HPDE6-E6E7 (cell line): ENCODE results near the gene ASTN2.

ENCODE experiments used
- DNase-seq: peaks from one replicate; pipeline ENCODE4 v3.0.0; 2011; ENCODE audit warnings: missing footprints; ENCODE audit errors: extremely low spot score

Gene ASTN2

DNA sequence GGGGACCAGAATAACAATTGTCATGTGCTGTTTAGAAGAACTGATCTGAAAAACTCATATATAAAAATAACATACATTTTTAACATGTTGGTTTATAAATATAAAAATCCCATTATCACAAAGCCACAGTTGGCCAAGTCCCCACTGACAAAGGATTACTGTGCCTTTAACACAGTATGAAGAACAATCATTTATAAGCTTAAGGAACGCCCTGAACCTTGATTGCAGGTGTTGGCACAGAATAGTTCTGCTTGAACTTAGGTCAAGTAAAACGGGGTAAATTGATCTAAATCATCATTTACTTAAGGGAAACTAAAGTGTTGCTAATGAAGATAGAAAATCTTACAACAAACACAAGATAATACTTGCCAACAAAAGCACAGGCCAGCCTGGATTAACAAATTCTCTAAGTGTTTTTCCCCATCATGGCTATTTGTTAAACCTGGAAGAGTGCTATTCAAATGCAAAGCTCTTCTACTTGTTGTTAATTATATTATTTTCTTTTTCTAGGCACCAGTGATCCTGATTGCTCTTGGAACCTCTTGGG lies 46.1 kb downstream of the ASTN2 start:
- DNase-seq: no peak

DNA sequence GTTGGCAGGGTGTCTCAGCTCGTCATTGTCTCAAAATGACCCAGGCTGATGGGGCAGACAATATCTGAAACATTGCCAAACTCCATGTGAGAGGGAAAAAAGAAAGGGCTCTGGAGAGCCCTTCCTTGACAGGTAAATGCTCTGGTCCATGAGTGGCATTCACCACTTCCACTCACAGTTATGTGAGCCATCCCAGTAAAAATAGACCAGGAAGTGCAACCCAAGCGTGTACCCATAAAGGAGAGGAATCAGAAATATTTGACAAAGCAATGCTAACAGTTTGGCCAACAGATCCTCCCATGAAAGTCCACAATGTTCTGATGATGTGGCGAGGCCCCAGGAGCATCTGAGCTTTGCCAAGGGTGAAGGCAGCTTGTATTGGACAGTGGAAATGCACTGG lies 49.4 kb downstream of the ASTN2 start:
- no peak for DNase-seq

DNA sequence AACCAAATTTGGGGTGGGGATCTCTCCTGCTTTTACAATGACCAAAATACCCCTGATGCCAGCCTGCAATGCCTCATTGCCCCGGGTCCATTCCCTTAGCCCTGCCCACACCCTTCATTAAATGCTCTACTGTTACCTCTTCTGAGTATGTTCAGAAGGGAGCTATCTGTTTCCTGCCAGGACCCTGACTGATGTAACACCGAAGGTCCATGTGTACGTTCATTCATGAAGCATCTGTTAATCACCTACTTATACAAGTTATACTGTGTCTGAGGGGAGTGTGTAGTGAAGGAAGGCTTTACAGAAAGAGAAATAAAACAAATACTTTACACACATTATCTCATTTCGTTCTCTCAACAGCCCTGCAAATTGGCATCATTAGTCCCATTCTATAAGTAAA lies 51.9 kb downstream of the ASTN2 start:
- no peak for DNase-seq

DNA sequence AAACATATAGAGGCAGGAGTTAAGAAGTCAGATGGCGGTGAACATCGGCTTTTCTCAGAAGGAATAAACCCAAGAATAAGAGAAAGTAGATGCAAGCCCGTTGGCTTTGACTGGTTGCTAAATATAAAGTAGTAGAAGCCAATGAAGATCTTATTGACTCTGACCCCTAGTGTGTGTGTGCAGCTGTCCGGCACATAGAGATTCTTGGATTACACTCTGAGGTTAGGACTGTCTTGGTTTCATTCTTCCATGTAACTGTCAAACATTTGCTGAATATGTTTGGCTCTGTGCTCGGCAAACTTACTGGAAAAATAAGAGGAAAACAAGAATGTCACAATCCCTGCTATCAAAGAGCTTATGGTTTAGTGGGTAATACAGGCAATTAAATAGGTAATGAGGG lies 54.9 kb downstream of the ASTN2 start:
- no peak for DNase-seq

DNA sequence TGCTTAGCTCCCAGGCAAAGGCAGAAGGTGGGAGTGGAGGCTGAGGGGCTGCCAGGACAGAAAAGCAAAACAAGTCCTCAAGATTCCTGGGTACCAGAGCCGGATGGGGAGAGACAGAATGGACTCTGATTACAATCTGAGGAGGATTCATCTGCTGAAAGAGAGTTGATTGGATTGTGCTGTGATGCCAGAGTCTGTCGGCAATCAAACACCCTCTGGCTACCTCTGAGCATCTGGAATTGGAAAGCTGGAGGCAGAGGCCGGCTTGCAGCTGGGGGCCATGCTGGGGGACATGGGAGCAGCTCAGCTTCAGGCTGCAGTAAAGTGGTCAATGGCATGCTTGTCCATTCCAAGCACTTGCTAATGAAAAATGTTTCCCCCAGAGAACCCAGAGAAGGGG lies 59.3 kb downstream of the ASTN2 start:
- DNase-seq: no peak

DNA sequence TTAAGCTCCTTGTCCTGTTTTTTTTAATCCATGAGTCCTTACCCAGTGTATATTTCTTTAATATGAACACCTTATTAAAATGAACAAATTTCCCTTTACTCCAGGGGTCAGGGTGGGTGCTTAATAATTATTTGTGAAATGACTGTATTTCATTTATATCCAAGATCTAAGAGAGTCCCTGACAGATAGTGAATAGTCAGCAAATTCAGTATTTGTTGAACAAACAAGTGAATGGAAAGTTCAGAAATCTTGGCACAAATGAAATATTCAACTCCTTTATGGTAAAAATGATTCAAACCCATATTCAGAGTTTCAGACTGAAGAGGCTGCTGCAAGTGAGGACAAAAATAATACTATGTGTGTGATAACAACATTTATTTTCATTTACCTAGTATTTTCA lies 59.9 kb downstream of the ASTN2 start:
- DNase-seq: no peak

DNA sequence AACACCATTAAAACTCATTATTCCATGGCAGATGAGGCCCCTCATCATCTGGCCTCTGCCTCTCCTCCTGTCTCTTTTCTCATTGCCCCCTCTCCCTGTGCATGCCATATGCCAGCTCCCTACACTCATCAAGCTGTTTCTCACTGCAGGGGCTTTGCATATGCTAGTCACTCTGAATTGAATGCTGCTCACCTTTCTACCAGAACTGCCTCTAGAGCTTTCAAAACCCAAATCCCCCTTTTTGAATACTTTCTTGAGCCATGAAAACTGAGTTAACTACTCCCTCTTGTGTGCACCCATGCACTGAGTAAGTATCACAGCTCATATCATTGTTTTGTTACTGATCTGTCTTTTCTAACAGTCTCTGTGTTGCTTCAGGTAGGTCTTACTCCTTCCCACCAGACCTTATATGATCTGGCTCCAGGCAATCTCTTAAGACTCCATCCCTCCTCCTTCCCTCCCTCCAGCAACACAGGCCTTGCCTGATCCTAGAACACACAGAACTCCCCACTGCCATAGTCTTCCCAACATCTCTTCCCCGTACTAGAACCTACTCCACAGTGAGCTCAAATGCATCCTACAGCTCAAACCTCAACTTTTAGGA lies 60.5 kb downstream of the ASTN2 start:
- no peak for DNase-seq

DNA sequence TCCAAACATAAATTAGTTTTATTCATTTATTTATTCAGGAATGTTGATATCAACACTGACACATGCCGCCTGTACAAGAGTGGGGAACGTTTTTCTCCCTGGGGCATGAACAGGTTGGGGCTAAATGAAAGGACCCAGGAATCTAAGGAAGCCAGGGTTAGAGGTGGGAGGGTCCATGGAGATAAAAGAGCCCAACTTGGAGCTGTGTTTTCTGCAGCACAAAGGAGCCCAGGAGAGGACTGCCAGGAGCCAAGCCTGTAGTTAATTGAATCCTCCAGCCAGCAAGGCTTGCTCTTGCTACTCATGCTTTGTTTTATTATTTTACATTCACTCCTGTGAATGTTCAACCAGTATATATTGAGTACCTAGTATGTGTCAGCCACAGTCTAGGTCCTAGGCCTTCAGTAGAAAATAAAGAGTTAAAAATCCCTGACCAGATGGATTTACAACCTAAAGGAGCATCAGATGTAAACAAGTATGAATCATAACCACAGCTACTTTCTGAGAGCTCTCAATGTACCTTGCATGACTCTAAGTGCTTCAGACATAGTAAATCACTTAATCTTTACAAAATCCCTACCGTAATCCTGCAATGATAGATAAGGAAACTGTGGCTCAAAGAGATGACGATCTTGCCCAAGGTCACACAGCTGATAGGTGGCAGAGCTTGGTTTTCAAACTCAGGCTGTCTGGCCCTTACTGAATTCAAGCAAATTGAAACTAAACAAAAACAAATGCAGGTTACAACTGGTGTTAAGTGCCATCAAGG lies 69.8 kb downstream of the ASTN2 start:
- no peak for DNase-seq

DNA sequence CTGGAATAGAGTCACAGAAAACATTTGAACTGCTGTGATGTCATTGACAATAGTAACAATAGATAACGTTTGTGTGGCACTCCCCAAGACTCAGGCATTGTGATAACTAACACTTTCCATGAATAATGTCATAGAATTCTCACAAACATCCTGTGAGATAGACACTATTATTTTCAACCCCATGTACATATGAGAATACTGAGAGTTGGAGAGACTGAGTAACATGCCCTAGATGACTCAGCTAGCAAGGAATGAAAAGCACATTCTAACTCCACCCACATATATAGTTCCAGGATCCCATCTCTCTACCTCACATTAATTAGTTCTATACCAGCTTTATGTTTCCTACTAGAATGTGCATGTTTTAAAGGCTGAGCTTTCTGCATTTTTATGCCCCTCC lies 71.4 kb downstream of the ASTN2 start:
- no peak for DNase-seq

DNA sequence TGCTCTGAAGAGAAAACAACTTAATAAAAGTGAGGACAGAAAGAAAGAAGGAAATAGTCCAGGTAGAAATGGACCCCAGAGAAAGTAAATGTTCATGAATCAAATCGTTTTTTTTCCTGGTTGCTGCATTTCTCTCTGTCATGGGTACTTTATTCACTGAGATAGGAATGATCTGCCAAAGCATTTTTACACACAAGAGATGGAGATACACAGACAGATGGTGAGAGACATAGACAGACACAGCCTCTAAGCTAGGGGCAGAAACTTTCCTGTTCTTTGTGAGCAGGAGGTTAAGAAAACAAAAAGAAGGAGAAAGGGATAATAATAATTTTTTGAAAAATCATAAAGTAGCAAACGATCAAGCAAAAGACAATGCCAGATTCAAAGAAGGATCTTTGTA lies 73.7 kb downstream of the ASTN2 start:
- DNase-seq: no peak

DNA sequence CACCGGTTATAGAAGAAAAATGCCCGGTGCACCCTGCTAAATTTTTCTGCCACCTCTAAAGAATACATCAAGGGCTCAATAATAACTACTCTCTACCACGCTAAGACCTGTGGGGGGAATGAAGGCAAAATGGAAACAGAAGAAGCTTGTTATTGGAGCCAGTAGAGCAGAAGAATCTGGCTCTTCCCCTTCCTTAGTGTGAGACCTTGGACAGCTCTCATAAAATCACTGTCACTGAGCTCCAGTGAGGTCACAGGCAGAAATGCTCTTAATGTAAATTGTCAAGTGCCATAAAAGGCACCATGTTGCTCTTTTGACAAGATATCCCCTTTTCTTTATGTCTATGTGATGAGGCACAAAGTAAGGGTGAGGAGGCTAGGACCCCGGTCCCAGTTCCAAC lies 74.4 kb downstream of the ASTN2 start:
- no peak for DNase-seq

DNA sequence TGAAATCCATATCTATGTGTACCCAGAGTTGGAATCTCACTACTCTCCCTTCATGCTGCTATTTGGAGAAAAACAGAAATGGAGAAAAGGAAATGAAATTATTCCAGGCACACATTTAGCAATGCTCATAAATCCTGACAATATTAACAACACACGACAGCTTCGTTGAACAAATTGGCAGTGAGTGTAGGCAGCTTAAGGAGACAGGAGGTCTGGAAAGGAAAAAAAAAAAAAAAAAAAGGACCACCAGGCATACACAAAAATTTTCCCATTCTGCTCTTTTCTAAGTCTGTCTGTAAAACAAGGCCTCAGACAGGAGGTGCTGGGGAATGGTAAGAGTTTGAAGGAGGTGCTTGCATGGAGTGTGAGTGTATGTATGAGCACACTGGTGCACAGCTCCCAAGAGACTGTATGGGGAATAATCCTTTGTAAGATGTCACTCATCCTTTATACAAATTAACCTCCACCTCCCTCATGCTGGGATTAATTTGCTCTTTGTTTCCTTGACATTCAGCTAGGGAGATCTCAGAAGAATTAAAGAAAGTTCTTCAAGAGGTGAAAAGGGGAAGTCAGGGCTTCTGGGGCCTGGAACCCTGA lies 78.9 kb downstream of the ASTN2 start:
- DNase-seq: no peak

DNA sequence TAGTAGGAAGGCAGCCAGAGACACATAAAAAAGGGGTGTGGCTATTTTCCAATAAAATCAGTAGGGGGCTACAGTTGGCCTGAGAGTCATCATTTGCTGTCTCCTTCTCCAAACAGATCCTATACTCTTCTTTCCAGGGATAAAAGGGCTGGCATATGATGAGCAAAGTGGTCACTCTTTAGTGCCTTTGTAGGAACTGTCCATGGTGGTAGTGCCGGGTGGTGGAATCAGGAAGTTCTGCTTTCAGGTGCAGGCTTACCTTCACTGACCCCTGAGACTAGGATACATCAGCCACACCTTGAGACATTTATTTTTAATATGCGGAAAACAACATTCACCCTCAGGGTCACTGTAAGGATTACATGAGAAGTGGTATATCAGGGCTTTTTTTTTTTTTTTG lies 80.8 kb downstream of the ASTN2 start:
- DNase-seq: no peak

DNA sequence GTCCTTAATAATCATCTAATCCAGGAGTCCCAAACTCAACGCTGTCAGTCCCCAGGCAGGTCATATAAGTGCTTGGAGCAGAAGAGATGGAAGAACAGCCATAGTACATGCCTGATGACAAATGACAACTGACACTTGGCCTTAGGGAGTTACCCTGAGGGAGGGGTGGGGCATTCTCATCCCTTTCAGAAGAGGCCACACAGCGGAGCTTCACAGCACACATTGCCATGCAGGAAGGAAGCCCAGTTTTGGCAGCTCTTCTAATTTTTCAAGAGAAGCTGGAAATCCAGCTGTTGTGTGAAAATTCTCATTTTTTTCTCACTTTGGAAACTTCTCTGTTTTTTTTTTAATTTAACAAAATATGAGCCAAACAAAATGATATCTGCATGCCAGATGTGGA lies 89.0 kb downstream of the ASTN2 start:
- no peak for DNase-seq

DNA sequence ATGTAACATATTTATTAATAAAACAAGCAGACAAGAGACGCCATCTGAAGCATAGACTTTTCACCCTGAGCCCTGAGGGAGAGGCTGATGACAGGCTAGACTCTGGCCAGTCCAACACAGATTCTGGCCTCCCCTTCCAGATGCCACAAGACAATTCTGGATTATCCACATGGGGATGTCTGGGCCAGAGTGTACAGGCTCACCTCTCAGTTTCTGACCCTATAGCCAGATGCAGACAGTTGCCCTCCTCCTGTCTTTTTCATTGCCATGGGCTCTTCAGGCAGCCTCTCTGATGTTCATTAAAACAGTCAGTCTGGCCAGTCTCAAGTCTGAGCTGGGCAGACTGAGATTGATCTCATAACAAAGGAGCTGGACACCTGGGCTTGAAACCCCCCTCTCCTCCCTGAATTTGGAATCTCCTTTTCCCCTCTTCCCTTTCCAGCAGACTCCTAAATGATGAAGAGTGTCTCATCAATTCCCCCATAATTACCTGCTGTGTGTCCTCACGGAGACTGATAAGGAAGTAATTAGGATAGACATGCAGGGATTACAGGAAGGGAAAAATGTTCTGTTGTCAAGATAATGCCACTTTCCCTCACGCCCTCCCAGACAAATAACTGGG lies 89.6 kb downstream of the ASTN2 start:
- DNase-seq: no peak

DNA sequence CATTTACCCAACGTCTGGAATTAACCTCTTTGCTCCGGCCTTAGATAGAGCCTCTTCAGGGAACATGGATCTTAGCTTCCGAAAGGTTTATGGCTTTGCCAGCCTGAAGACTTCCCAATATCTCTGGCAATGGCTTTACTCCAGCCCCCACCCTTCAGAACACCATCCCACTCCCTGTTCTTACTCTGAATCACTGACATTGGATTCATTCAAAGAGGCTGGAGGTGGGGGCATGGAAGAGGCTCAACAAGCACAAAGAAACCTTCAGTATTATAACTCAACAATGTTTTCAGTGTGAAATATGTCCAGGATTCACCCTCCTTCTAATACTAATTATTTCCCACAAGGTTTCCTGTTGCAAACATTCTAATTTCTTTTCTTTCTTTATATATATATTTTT lies 91.5 kb downstream of the ASTN2 start:
- no peak for DNase-seq

DNA sequence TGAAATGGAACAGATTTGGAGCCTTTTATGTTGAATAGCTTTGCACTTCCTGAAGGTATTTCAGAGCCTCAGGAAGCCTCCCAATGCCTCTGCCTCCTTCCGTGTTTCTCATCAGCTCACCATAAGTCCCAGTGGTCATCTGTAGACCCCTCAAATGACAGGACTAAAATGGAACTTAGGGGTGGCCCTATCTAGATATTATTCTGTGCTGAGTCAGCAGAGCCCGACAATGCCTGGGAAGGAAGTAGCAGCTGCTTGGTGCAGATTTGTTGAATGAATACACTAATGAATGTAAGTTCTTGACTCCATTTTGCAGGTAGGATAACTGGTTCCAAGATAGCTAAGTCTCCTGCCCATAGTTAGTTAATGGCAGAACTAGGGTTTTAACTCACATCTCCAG lies 97.7 kb downstream of the ASTN2 start:
- no peak for DNase-seq

DNA sequence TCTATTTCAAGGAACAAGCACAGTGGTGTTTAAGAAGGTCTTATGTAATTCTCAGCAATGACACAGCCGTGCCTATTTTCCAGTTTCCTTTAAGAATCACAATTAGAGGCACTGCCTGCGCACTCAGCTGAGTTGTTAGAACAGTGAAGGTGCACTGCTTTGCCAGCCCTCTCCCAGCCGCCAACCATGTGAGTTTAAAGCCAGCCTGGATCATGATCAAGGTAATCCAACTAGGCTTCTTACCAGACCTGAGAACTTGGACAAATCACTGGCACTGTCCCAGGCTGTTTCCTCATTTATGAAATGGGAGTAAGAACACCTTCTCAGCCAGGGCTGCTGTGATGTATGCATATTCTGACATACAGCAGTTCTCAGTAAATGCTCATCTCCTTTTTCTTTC lies 99.6 kb downstream of the ASTN2 start:
- no peak for DNase-seq

DNA sequence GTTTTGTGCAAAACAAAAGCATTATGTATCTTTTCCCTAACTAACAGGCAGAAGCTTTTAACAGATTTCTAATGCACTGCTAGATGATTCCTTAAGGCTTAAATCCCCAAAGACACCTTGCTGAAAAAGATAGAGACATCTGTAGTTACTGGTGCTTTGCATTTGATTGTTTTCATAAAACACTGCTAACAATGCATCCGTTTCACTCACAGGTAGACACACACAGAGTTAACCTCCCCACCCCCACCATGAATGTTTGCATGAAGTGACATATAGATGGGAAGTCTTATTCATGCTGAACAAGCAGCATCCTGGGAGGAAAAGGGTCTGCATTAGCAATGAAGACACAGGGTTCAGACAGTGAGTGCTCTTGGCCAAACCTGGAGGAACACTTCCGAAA lies 100.9 kb downstream of the ASTN2 start:
- no peak for DNase-seq

DNA sequence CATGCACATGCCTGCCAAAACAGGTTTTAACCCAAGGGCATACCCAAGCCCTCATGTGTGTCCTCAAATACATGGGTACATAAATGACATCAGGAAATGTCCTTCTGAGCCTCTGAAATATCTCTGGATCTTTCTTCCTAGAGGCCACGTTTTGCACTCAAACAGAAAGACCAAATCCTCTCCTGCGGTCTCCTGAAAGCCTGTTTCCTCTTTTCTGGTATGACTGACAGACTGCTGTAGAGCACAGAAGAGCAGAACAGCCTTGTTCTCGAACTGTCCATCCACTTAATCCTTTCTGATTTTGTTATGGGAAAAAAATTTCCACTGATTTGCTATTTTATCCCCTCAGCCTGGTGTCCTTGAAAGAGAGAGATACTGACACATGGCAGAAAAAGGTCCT lies 107.2 kb downstream of the ASTN2 start:
- DNase-seq: no peak

DNA sequence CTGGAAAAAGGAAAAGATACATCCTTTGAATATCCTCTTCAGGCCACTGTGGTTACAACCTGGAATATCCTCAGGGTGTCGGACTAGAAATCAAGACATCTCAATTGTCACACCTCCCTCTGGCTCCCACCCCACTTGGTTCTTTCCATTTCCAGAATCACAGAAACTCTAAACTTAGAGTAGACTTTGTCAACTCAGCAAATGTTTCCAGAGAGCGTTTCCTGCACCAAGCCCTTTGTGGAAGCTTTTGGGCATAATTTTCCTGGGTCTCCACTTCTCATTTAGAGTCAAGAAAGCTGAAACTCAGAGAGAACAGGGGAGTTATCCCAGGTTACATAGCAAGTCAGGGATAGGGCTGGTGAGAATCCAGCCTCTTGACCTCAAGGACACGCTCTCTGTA lies 108.8 kb downstream of the ASTN2 start:
- no peak for DNase-seq

DNA sequence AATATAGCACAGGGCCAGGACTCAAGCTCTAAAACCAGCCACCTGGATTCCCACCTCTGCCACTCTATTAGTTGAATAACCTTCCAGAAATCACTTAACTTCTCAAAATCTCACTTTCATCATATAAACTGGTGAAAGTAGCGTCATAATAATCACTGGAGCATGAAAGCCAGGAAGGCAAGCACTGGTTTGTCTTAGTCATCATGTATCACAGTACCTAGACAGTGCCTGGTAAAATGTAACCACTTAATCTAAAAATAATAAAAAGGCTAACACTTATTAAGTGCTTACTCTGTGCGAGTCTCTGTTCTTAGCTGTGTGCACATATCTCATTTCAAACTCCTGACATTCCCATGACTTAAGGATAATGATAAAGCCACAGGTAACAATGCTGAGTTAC lies 109.4 kb downstream of the ASTN2 start:
- no peak for DNase-seq

DNA sequence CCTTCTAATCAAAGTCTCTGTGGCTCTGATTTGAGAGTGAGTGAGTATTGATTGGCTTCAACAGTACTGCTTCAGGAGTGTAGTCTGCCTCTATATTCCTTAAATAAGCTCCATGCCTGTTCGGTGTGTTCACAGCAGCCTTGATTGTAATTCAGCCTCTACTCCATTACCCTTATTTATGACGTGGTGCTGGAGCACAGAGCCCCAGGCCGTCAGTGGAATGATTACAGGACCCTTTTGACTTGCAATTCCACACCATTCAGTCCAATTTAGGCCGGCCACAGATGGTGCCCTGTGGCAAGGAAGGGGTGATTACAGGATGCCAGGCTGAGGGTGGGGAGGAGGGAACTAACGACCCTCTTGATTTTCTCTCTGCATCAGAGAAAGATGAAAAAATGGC lies 110.3 kb downstream of the ASTN2 start:
- DNase-seq: no peak
